HCT116 (cell line): Measurements from ENCODE around the gene MOCS2. TPM values are rescaled to one million over a fixed set of nuclear protein-coding genes. Genes with fewer than 3 reads are reported as not detected.

Experiments
- ATAC-seq: fragments of 200-7000 bp; cut with Tn5 transposase; 2 replicates; pipeline ENCODE4 v1.9.1; 2020; ENCODE audit warnings: mild to moderate bottlenecking, moderate library complexity
- BruUV-seq: library from RNA; stranded (reverse); fragments of 400-500 nt; replicated peaks from 2 replicates; lab custom pipeline; 2021; lab: Mats Ljungman, UMichigan
- CTCF ChIA-PET: fragments of 300-600 bp; sonication (Branson Sonifier 250); formaldehyde crosslinking; loops from one replicate; lab custom pipeline; 2021; ENCODE audit warnings: antibody characterized with exemption; lab: Charles Lee
- POLR2A ChIA-PET: fragments of 300-600, 350-600 bp; sonication (Branson Sonifier 250); formaldehyde crosslinking; loops from one replicate; lab custom pipeline; 2021; ENCODE audit warnings: antibody characterized with exemption; lab: Charles Lee
- RAD21 ChIA-PET, 2 experiments: fragments of 300-600 bp; sonication (Branson Sonifier 250); formaldehyde crosslinking; loops; one replicate each; lab custom pipeline; 2023; ENCODE audit warnings: low total read pairs in 2 of 2; ENCODE audit not compliant: uncharacterized antibody in 2 of 2, unreplicated experiment in 2 of 2, low non-redundant PET in 1 of 2; lab: Charles Lee
- DNase-seq: peaks from one replicate; pipeline ENCODE4 v3.0.0-alpha.2; 2010; ENCODE audit warnings: low read depth, low spot score
- H2AFZ ChIP-seq: fragments of 200-600 bp; shearing (Covaris generic), sonication (generic); 2 replicates; pipeline ENCODE4 v1.6.1; 2017; ENCODE audit warnings: low read depth, mixed run types, mixed read lengths, antibody characterized with exemption, low read length; ENCODE audit not compliant: poor library complexity, severe bottlenecking
- H3K27ac ChIP-seq: 2 replicates; pipeline ENCODE4 v1.5.1; 2012; ENCODE audit warnings: low read depth, low read length
- H3K27me3 ChIP-seq: fragments of 200-600 bp; sonication (generic); 2 replicates; pipeline ENCODE4 v1.6.1; 2016; ENCODE audit warnings: mixed run types, low read length, mixed read lengths; ENCODE audit not compliant: insufficient read depth
- H3K36me3 ChIP-seq, 2 experiments: fragments of 200-500 bp in 1 of 2; fragments of 200-600 bp in 1 of 2; sonication (Bioruptor generic) in 1 of 2; sonication (generic) in 1 of 2; 2 replicates each; pipeline versions ENCODE4 v1.5.1 to v1.6.1; 2014 to 2016; ENCODE audit warnings: low read length in 2 of 2, inconsistent platforms in 1 of 2, mixed read lengths in 1 of 2, mixed run types in 1 of 2; ENCODE audit not compliant: insufficient read depth in 2 of 2, control insufficient read depth in 1 of 2
- H3K4me1 ChIP-seq, 2 experiments: fragments of 200-600 bp in 1 of 2; sonication (generic) in 1 of 2; 2 replicates each; pipeline versions ENCODE4 v1.5.1 to v1.6.1; 2012 to 2017; ENCODE audit warnings: low read length in 2 of 2, inconsistent platforms in 1 of 2, mild to moderate bottlenecking in 1 of 2, mixed read lengths in 1 of 2, mixed run types in 1 of 2, moderate library complexity in 1 of 2; ENCODE audit not compliant: insufficient read depth in 2 of 2, control insufficient read depth in 1 of 2
- H3K4me2 ChIP-seq: fragments of 200-600 bp; sonication (generic); 2 replicates; pipeline ENCODE4 v1.6.1; 2017; ENCODE audit warnings: mixed run types, low read length, mixed read lengths
- H3K4me3 ChIP-seq, 2 experiments: fragments of 200-600 bp in 1 of 2; sonication (generic) in 1 of 2; replicated peaks in 1 of 2; 2 replicates each; pipeline ENCODE4 v1.5.1; 2011 to 2016; ENCODE audit warnings: low read length in 2 of 2, control low read depth in 1 of 2, low read depth in 1 of 2, mild to moderate bottlenecking in 1 of 2, mixed read lengths in 1 of 2, mixed run types in 1 of 2
- H3K79me2 ChIP-seq: fragments of 200-600 bp; sonication (generic); 2 replicates; pipeline ENCODE4 v1.6.1; 2017; ENCODE audit warnings: mild to moderate bottlenecking, mixed run types, low read length, moderate library complexity, mixed read lengths; ENCODE audit not compliant: insufficient read depth
- H3K9ac ChIP-seq: fragments of 200-600 bp; sonication (generic); 2 replicates; pipeline ENCODE4 v1.6.1; 2016; ENCODE audit warnings: low read length, mixed read lengths
- H3K9me2 ChIP-seq: fragments of 200-600 bp; sonication (generic), shearing (Covaris generic); 2 replicates; pipeline ENCODE4 v1.6.1; 2017; ENCODE audit warnings: mixed run types, mild to moderate bottlenecking, moderate library complexity; ENCODE audit not compliant: insufficient read depth
- H3K9me3 ChIP-seq, 2 experiments: fragments of 200-500 bp in 1 of 2; fragments of 200-600 bp in 1 of 2; sonication (Bioruptor generic) in 1 of 2; sonication (generic) in 1 of 2; 2 replicates each; pipeline ENCODE4 v1.6.1; 2014 to 2017; ENCODE audit warnings: low read length in 2 of 2, mixed read lengths in 2 of 2, inconsistent platforms in 1 of 2, low read depth in 1 of 2, mild to moderate bottlenecking in 1 of 2, mixed run types in 1 of 2, moderate library complexity in 1 of 2; ENCODE audit not compliant: control insufficient read depth in 1 of 2, insufficient read depth in 1 of 2
- H4K20me1 ChIP-seq: fragments of 200-600 bp; sonication (generic), shearing (Covaris generic); 2 replicates; pipeline ENCODE4 v1.6.1; 2017; ENCODE audit warnings: mixed run types, mild to moderate bottlenecking, moderate library complexity; ENCODE audit not compliant: insufficient read depth
- ATF3 ChIP-seq: IDR thresholded peaks from 2 replicates; pipeline ENCODE4 v1.6.1; 2012
- CEBPB ChIP-seq: IDR thresholded peaks from 2 replicates; pipeline ENCODE4 v1.6.1; 2012; ENCODE audit warnings: low read depth
- ELF1 ChIP-seq: IDR thresholded peaks from 2 replicates; pipeline ENCODE4 v1.6.1; 2012; ENCODE audit warnings: low read depth, borderline replicate concordance
- MAX ChIP-seq: IDR thresholded peaks from 2 replicates; pipeline ENCODE4 v1.6.1; 2012
- POLR2AphosphoS5 ChIP-seq: IDR thresholded peaks from 2 replicates; pipeline ENCODE4 v1.6.1; 2011; ENCODE audit warnings: mild to moderate bottlenecking, low read depth, low read length, moderate library complexity
- RAD21 ChIP-seq: IDR thresholded peaks from 2 replicates; pipeline ENCODE4 v1.6.1; 2012; ENCODE audit warnings: low read depth, mild to moderate bottlenecking
- REST ChIP-seq: IDR thresholded peaks from 2 replicates; pipeline ENCODE4 v1.6.1; 2012; ENCODE audit warnings: low read depth
- SP1 ChIP-seq: IDR thresholded peaks from 2 replicates; pipeline ENCODE4 v1.6.1; 2012; ENCODE audit warnings: low read depth
- SRF ChIP-seq: IDR thresholded peaks from 2 replicates; pipeline ENCODE4 v1.6.1; 2012; ENCODE audit warnings: low read depth
- TCF7L2 ChIP-seq: IDR thresholded peaks from 2 replicates; pipeline ENCODE4 v1.7.0; 2011; ENCODE audit warnings: borderline replicate concordance, inconsistent platforms; ENCODE audit not compliant: insufficient read depth, insufficient read length; ENCODE audit errors: extremely low read depth
- YY1 ChIP-seq: IDR thresholded peaks from 2 replicates; pipeline ENCODE4 v1.6.1; 2011; ENCODE audit warnings: low read length, low read depth, moderate library complexity, mild to moderate bottlenecking; ENCODE audit not compliant: insufficient replicate concordance; ENCODE audit errors: extremely low read depth
- intact Hi-C: fragments of 100-400 bp; cut with micrococcal nuclease; formaldehyde crosslinking; loops from 2 replicates; pipeline ENCODE4 v1.10.0; 2022
- total RNA-seq: library from RNA; stranded (reverse); gene quantifications from one replicate; pipeline ENCODE4 v1.2.1, GENCODE V29; 2021; ENCODE audit not compliant: unreplicated experiment

MOCS2 gene
- total RNA-seq, 1 experiment from 2014 or later = 34.0 TPM

GRCh38 chr5:53095217-53095616 lies 14.3 kb downstream of the MOCS2 start:
- H3K36me3 ChIP-seq = peaks cover 18 to 33% of the 10 kb centered on the region in 2 experiments; a peak in 2 of 4 replicates
- H2AFZ ChIP-seq = no peak overlapping the region
- no peaks in the 10 kb centered on the region for H4K20me1 ChIP-seq
- RAD21 ChIA-PET = interaction anchor here in 1 of 2 experiments (1.0 kb wide), 1 partner anchor 146 kb away, joined by 4 read pairs; no protein-coding TSS in a partner anchor
- H3K79me2 ChIP-seq = no peaks in the 10 kb centered on the region
- H3K27me3 ChIP-seq = no peaks in the 10 kb centered on the region
- intact Hi-C loops = no loop called here
- H3K4me3 ChIP-seq = no peak overlapping the region
- H3K9ac ChIP-seq = no peak overlapping the region
- BruUV-seq = no TSS peak
- DNase-seq (no peak), ATAC-seq (no peak)
- H3K9me2 ChIP-seq = no peaks in the 10 kb centered on the region
- H3K4me2 ChIP-seq = no peak overlapping the region
- peaks cover 5 to 8% of the 10 kb centered on the region in 2 experiments; a peak in 3 of 4 replicates for H3K4me1 ChIP-seq
- TF ChIP-seq RAD21 = no peak
- no peak for TF ChIP-seq MAX
- no peak for TF ChIP-seq SP1
- no peak for TF ChIP-seq ATF3
- TF ChIP-seq ELF1 = no peak
- no peak for TF ChIP-seq TCF7L2
- no peak for TF ChIP-seq REST
- TF ChIP-seq POLR2AphosphoS5 = no peak
- no peak for TF ChIP-seq YY1
- TF ChIP-seq CEBPB = no peak
- no peak for TF ChIP-seq SRF
- H3K27ac ChIP-seq = no peak overlapping the region
- CTCF ChIA-PET = interaction anchor here (1.6 to 7.4 kb wide), 2 partner anchors 10 to 146 kb away, joined by 6 to 83 read pairs; no protein-coding TSS in a partner anchor
- POLR2A ChIA-PET = no interaction called here
- H3K9me3 ChIP-seq = no peaks in the 10 kb centered on the region
